Adrenal gland (tissue), 12 donors: ENCODE data around the gene MKLN1. TPM values are rescaled to one million over a fixed set of nuclear protein-coding genes. Genes with fewer than 3 reads are reported as not detected.
A peak's percentile ranks its signal among the peaks of the same experiment; 100 is the strongest.

Experiments used
- DNase-seq, 7 donors: peaks; one replicate each; pipeline ENCODE4 v3.0.0-alpha.2; 2019 to 2020
- H3K27ac ChIP-seq, 5 donors: fragments of 200-600 bp; sonication (generic) in 4 of 5; 1 replicate in 3 of 5; 2 replicates in 2 of 5; pipeline versions ENCODE4 v1.5.1 to v1.8.0; 2016 to 2020; ENCODE audit warnings: mild to moderate bottlenecking in 1 of 5
- H3K27me3 ChIP-seq: fragments of 200-600 bp; 2 replicates; pipeline ENCODE4 v1.8.0; 2021
- H3K36me3 ChIP-seq, 2 donors: fragments of 200-600 bp; replicated peaks in 1 of 2; 1 replicate in 1 of 2; 2 replicates in 1 of 2; pipeline versions ENCODE4 v1.5.1 to v1.8.0; 2018 to 2022
- H3K4me1 ChIP-seq, 2 donors: fragments of 200-600 bp; replicated peaks in 1 of 2; 1 replicate in 1 of 2; 2 replicates in 1 of 2; pipeline versions ENCODE4 v1.5.1 to v1.8.0; 2018 to 2021
- H3K4me3 ChIP-seq, 4 donors: fragments of 200-600 bp; sonication (generic) in 3 of 4; one replicate each; pipeline ENCODE4 v1.5.1; 2016 to 2018
- H3K9me3 ChIP-seq, 3 donors: fragments of 200-600 bp; sonication (generic) in 1 of 3; replicated peaks in 1 of 3; 1 replicate in 2 of 3; 2 replicates in 1 of 3; pipeline versions ENCODE4 v1.5.1 to v1.8.0; 2016 to 2021
- POLR2A ChIP-seq, 2 donors: fragments of 450-650 bp; IDR thresholded peaks; one replicate each; pipeline ENCODE4 v1.6.1; 2017; ENCODE audit warnings: antibody characterized with exemption in 2 of 2, mild to moderate bottlenecking in 2 of 2, moderate library complexity in 1 of 2
- WGBS, 4 donors: extraction: QIAGEN DNeasy Blood & Tissue Kit in 2 of 4; methylation state at CpG; one replicate each; pipeline versions ENCODE4 v1.1.5 to v1.1.7; 2013 to 2017; 5-methylcytosine and 5-hydroxymethylcytosine counted together
- intact Hi-C, 2 donors: fragments of 100-400 bp; cut with DNase I; formaldehyde crosslinking; loops; one replicate each; pipeline versions ENCODE4 v1.14.1 to v1.15.0; 2022 to 2023
- polyA plus RNA-seq, 3 donors: library from polyadenylated mRNA; stranded (reverse); fragments of 200-250 nt in 2 of 3; fragments of 350-450 nt in 1 of 3; fragmentation: Illumina TruSeq in 1 of 3; extraction: RNeasy Lipid Tissue Mini Kit (QIAGEN cat#74804) in 1 of 3; gene quantifications; one replicate each; pipeline ENCODE4 v1.2.3, GENCODE V29; 2013 to 2014
- total RNA-seq, 9 donors: library from RNA; depleted of rRNA in 4 of 9; stranded (reverse); fragments of >200 nt in 4 of 9; fragments of 120-200 nt in 1 of 9; fragmentation: NEBNext Ultra II Directional in 1 of 9; extraction: Animal tissue kit (Norgen Biotek cat#: 25700) in 1 of 9; gene quantifications; one replicate each; pipeline versions ENCODE4 v1.1.0 to v1.2.4, GENCODE V29; 2013 to 2023
- TF ChIP-seq, protein P1 (sequence below), 6 experiments: fragments of 450-650 bp in 4 of 6; fragments of 200-600 bp in 2 of 6; sonication (generic) in 1 of 6; IDR thresholded peaks; 1 replicate in 5 of 6; 2 replicates in 1 of 6; pipeline versions ENCODE4 v1.5.1 to v1.8.0; 2016 to 2021; ENCODE audit warnings: antibody characterized with exemption in 6 of 6, mild to moderate bottlenecking in 2 of 6, moderate library complexity in 1 of 6
- donor health status: healthy with polysubstance abuse.
- donor health status: Bipolar disorder and iron deficiency.
- donor health status: DM: yes; HTN: yes; CAD: no.
- donor health status: DM: no; HTN: no; CAD: no.
- donor health status: DM: no; HTN: no; CAD: no.
- donor health status: DM: yes; HTN: yes; CAD: no.

The MKLN1 gene
- total and polyA plus RNA-seq, 12 donors, result 20.7 to 81.2 (median 55.2) TPM

DNA sequence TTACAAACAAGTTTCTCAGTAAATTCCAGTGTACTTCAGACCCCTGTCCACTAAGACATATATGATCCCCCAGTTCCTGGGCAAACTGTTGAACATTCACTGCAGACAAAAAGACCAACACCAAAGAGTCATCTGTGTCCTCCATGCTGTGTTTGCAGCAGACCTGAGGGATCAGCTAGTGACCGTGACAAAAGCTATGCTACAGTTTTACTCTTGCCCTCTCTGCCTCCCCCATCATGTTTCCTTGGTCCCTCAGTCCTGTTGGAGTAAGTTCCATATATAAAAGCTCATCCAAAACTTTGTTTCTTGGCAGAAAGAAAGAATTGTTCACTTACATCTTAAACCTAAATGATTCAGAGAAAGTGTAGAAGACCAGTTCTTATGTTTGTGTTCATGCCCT, 172.7 kb downstream of the MKLN1 start:
- Histone ChIP-seq H3K27ac (no peak overlapping the region), H3K9me3 (no peaks in the 10 kb centered on the region), H3K4me3 (no peak overlapping the region), H3K27me3 (no peaks in the 10 kb centered on the region), H3K4me1 (peaks cover 15 to 17% of the 10 kb centered on the region in 2 donors), H3K36me3 (no peaks in the 10 kb centered on the region)
- no peak for DNase-seq
- TF ChIP-seq, protein P1, sequence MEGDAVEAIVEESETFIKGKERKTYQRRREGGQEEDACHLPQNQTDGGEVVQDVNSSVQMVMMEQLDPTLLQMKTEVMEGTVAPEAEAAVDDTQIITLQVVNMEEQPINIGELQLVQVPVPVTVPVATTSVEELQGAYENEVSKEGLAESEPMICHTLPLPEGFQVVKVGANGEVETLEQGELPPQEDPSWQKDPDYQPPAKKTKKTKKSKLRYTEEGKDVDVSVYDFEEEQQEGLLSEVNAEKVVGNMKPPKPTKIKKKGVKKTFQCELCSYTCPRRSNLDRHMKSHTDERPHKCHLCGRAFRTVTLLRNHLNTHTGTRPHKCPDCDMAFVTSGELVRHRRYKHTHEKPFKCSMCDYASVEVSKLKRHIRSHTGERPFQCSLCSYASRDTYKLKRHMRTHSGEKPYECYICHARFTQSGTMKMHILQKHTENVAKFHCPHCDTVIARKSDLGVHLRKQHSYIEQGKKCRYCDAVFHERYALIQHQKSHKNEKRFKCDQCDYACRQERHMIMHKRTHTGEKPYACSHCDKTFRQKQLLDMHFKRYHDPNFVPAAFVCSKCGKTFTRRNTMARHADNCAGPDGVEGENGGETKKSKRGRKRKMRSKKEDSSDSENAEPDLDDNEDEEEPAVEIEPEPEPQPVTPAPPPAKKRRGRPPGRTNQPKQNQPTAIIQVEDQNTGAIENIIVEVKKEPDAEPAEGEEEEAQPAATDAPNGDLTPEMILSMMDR (IDR thresholded peaks at IDR 0.05), result no peak
- TF ChIP-seq POLR2A (IDR thresholded peaks at IDR 0.05), result no peak
- intact Hi-C loops, result no loop called here
- 92 to 96% (median 93%) methylated on average over 1 of the region's 1 CpG for WGBS, 4 donors

- no peak for DNase-seq
- no peaks in the 10 kb centered on the region for H3K36me3 ChIP-seq
- H3K27ac ChIP-seq, result peak overlapping the region in 1 of 5 donors; percentile 9
- peaks cover 15 to 17% of the 10 kb centered on the region in 2 donors for H3K4me1 ChIP-seq
- H3K27me3 ChIP-seq, result no peaks in the 10 kb centered on the region
- WGBS, 4 donors, result 83 to 94% (median 89%) methylated on average over 3 of the region's 3 CpGs
- no peaks in the 10 kb centered on the region for H3K9me3 ChIP-seq
- H3K4me3 ChIP-seq, result no peak overlapping the region
- intact Hi-C loops, result no loop called here
- TF ChIP-seq, protein P1 (IDR thresholded peaks at IDR 0.05), result no peak
- no peak for TF ChIP-seq POLR2A (IDR thresholded peaks at IDR 0.05)
Observed at GRCh38 chr7:131501422-131501821, 173.7 kb downstream of the MKLN1 start.

- Histone ChIP-seq H3K36me3 (no peaks in the 10 kb centered on the region), H3K4me3 (no peak overlapping the region), H3K27me3 (no peaks in the 10 kb centered on the region), H3K9me3 (no peaks in the 10 kb centered on the region), H3K27ac (peak overlapping the region in 2 of 5 donors; percentile 72), H3K4me1 (peaks cover 15 to 17% of the 10 kb centered on the region in 2 donors)
- TF ChIP-seq POLR2A (IDR thresholded peaks at IDR 0.05), result no peak
- TF ChIP-seq, protein P1 (IDR thresholded peaks at IDR 0.05), result no peak
- no peak for DNase-seq
- intact Hi-C loops, result no loop called here
- WGBS, 4 donors, result 77 to 80% (median 78%) methylated on average over 13 to 14 of the region's 14 CpGs
Observed at GRCh38 chr7:131501930-131502685, 174.4 kb downstream of the MKLN1 start.

- H3K27me3 ChIP-seq, result no peaks in the 10 kb centered on the region
- TF ChIP-seq, protein P1 (IDR thresholded peaks at IDR 0.05), result no peak
- no peak for TF ChIP-seq POLR2A (IDR thresholded peaks at IDR 0.05)
- H3K27ac ChIP-seq, result peak overlapping the region in 3 of 5 donors; percentile 68 to 72 (median 72)
- H3K9me3 ChIP-seq, result no peaks in the 10 kb centered on the region
- no peak overlapping the region for H3K4me3 ChIP-seq
- 3 to 32% (median 23%) methylated on average over 5 to 9 of the region's 9 CpGs for WGBS, 4 donors
- DNase-seq, result peak; percentile 79 to 93 (median 87)
- intact Hi-C loops, result no loop called here
- no peaks in the 10 kb centered on the region for H3K36me3 ChIP-seq
- peaks cover 15 to 22% of the 10 kb centered on the region in 2 donors for H3K4me1 ChIP-seq
Observed at GRCh38 chr7:131502810-131503508, 175.3 kb downstream of the MKLN1 start.
